Mesenchymal stem cell (in vitro differentiated cells and primary cell): ENCODE results near the gene SLC2A6.

Experiments used
- DNase-seq: peaks from one replicate; pipeline ENCODE4 v3.0.0-alpha.2; 2013
- H2AFZ ChIP-seq: one replicate; pipeline ENCODE4 v1.6.1; 2013; ENCODE audit warnings: low read depth, mild to moderate bottlenecking, control low read depth, inconsistent platforms, low read length, moderate library complexity
- H2AK5ac ChIP-seq: 2 replicates; pipeline ENCODE4 v1.6.1; 2013; ENCODE audit warnings: low read length, moderate library complexity, mild to moderate bottlenecking, inconsistent platforms; ENCODE audit not compliant: severe bottlenecking
- H2BK120ac ChIP-seq: one replicate; pipeline ENCODE4 v1.6.1; 2013; ENCODE audit warnings: low read depth, mild to moderate bottlenecking, inconsistent platforms, low read length, moderate library complexity
- H2BK12ac ChIP-seq, 2 experiments: one replicate each; pipeline ENCODE4 v1.6.1; 2013; ENCODE audit warnings: inconsistent platforms in 2 of 2, low read length in 2 of 2, mild to moderate bottlenecking in 2 of 2, moderate library complexity in 2 of 2, control low read depth in 1 of 2
- H2BK15ac ChIP-seq: one replicate; pipeline ENCODE4 v1.6.1; 2013; ENCODE audit warnings: mild to moderate bottlenecking, low read depth, inconsistent platforms; ENCODE audit not compliant: poor library complexity, severe bottlenecking
- H2BK5ac ChIP-seq: 2 replicates; pipeline ENCODE4 v1.6.1; 2013; ENCODE audit warnings: low read depth, mild to moderate bottlenecking, low read length, control low read depth, inconsistent platforms; ENCODE audit not compliant: poor library complexity, severe bottlenecking
- H3K14ac ChIP-seq, 2 experiments: one replicate each; pipeline ENCODE4 v1.6.1; 2013; ENCODE audit warnings: inconsistent platforms in 2 of 2, low read length in 2 of 2, control low read depth in 1 of 2, mild to moderate bottlenecking in 1 of 2, moderate library complexity in 1 of 2
- H3K18ac ChIP-seq, 2 experiments: one replicate each; pipeline ENCODE4 v1.6.1; 2013; ENCODE audit warnings: inconsistent platforms in 2 of 2, low read length in 2 of 2, control low read depth in 1 of 2, low read depth in 1 of 2, mild to moderate bottlenecking in 1 of 2
- H3K23ac ChIP-seq, 2 experiments: one replicate each; pipeline ENCODE4 v1.6.1; 2013; ENCODE audit warnings: inconsistent platforms in 2 of 2, low read length in 2 of 2, mild to moderate bottlenecking in 2 of 2, moderate library complexity in 2 of 2, control low read depth in 1 of 2
- H3K27ac ChIP-seq: 2 replicates; pipeline ENCODE4 v1.5.1; 2013; ENCODE audit warnings: mild to moderate bottlenecking, moderate library complexity, low read length, control low read depth, inconsistent platforms; ENCODE audit not compliant: poor library complexity, severe bottlenecking
- H3K27me3 ChIP-seq, 2 experiments: 2 replicates each; pipeline versions ENCODE4 v1.6.1 to v1.7.0; 2013; ENCODE audit warnings: low read length in 2 of 2, mild to moderate bottlenecking in 2 of 2, moderate library complexity in 2 of 2, control low read depth in 1 of 2, inconsistent platforms in 1 of 2; ENCODE audit not compliant: control insufficient read depth in 1 of 2, insufficient read depth in 1 of 2
- H3K36me3 ChIP-seq, 2 experiments: 2 replicates each; pipeline versions ENCODE4 v1.6.1 to v1.7.0; 2013; ENCODE audit warnings: low read length in 2 of 2, control low read depth in 1 of 2, inconsistent platforms in 1 of 2, low read depth in 1 of 2, mild to moderate bottlenecking in 1 of 2; ENCODE audit not compliant: insufficient read depth in 2 of 2, control insufficient read depth in 1 of 2
- H3K4ac ChIP-seq, 2 experiments: one replicate each; pipeline ENCODE4 v1.6.1; 2013; ENCODE audit warnings: inconsistent platforms in 2 of 2, low read length in 2 of 2, mild to moderate bottlenecking in 2 of 2, moderate library complexity in 2 of 2, control low read depth in 1 of 2, low read depth in 1 of 2
- H3K4me1 ChIP-seq: 2 replicates; pipeline ENCODE4 v1.6.1; 2013; ENCODE audit warnings: low read depth, low read length, control low read depth; ENCODE audit not compliant: control insufficient read depth, insufficient read depth
- H3K4me2 ChIP-seq: 2 replicates; pipeline ENCODE4 v1.6.1; 2013; ENCODE audit warnings: low read length, mild to moderate bottlenecking, inconsistent platforms; ENCODE audit not compliant: poor library complexity, severe bottlenecking
- H3K4me3 ChIP-seq, 2 experiments: 2 replicates each; pipeline versions ENCODE4 v1.5.1 to v1.7.0; 2013; ENCODE audit warnings: low read length in 2 of 2, mild to moderate bottlenecking in 2 of 2, control low read depth in 1 of 2, low read depth in 1 of 2; ENCODE audit not compliant: insufficient read depth in 1 of 2
- H3K79me1 ChIP-seq: replicated peaks from 2 replicates; pipeline ENCODE4 v1.6.1; 2013; ENCODE audit warnings: mild to moderate bottlenecking, control low read depth, low read length, inconsistent platforms; ENCODE audit not compliant: poor library complexity, severe bottlenecking
- H3K9ac ChIP-seq: 2 replicates; pipeline ENCODE4 v1.7.0; 2013; ENCODE audit warnings: mild to moderate bottlenecking, low read length, moderate library complexity
- H3K9me3 ChIP-seq: 2 replicates; pipeline ENCODE4 v1.7.0; 2013; ENCODE audit warnings: mild to moderate bottlenecking, low read length; ENCODE audit not compliant: control insufficient read depth
- H4K8ac ChIP-seq: one replicate; pipeline ENCODE4 v1.6.1; 2013; ENCODE audit warnings: inconsistent platforms, mild to moderate bottlenecking, low read length, moderate library complexity
- H4K91ac ChIP-seq: one replicate; pipeline ENCODE4 v1.6.1; 2013; ENCODE audit warnings: mild to moderate bottlenecking, low read length, inconsistent platforms
- WGBS: methylation state at CpG from one replicate; pipeline ENCODE4 v1.1.7; 2013; ENCODE audit warnings: mixed read lengths; 5-methylcytosine and 5-hydroxymethylcytosine counted together

The SLC2A6 gene

GRCh38 chr9:133471551-133472276 is 7.2 kb downstream of the SLC2A6 start:
- H2BK15ac ChIP-seq: no peak overlapping the region
- no peak overlapping the region for H3K14ac ChIP-seq
- peaks cover 10% of the 10 kb centered on the region for H3K4me1 ChIP-seq
- no peak overlapping the region for H3K4ac ChIP-seq
- no peak overlapping the region for H3K27ac ChIP-seq
- no peaks in the 10 kb centered on the region for H3K27me3 ChIP-seq
- no peak overlapping the region for H2BK5ac ChIP-seq
- no peak overlapping the region for H2BK12ac ChIP-seq
- peaks cover 19% of the 10 kb centered on the region for H3K79me1 ChIP-seq
- H3K4me2 ChIP-seq: no peak overlapping the region
- H3K36me3 ChIP-seq: peaks cover 49 to 90% of the 10 kb centered on the region in 2 experiments
- H2BK120ac ChIP-seq: no peak overlapping the region
- H3K23ac ChIP-seq: no peak overlapping the region
- H2AK5ac ChIP-seq: no peak overlapping the region
- no peak overlapping the region for H3K18ac ChIP-seq
- H3K4me3 ChIP-seq: no peak overlapping the region
- H4K91ac ChIP-seq: no peak overlapping the region
- 92% methylated on average over 27 of the region's 27 CpGs for WGBS
- no peak overlapping the region for H2AFZ ChIP-seq
- no peaks in the 10 kb centered on the region for H3K9me3 ChIP-seq
- no peak for DNase-seq
- H4K8ac ChIP-seq: no peak overlapping the region
- H3K9ac ChIP-seq: no peak overlapping the region

GRCh38 chr9:133470988-133471387 is 7.9 kb downstream of the SLC2A6 start:
- Histone ChIP-seq H3K79me1 (peaks cover 11% of the 10 kb centered on the region), H3K23ac (no peak overlapping the region), H4K91ac (no peak overlapping the region), H2BK15ac (no peak overlapping the region), H3K36me3 (peaks cover 43 to 83% of the 10 kb centered on the region in 2 experiments), H3K9me3 (no peaks in the 10 kb centered on the region), H2BK5ac (no peak overlapping the region), H2AK5ac (no peak overlapping the region), H3K4me3 (no peak overlapping the region), H3K18ac (no peak overlapping the region), H3K27me3 (no peaks in the 10 kb centered on the region), H3K9ac (no peak overlapping the region), H3K4me1 (peaks cover 5% of the 10 kb centered on the region), H3K4me2 (no peak overlapping the region), H2BK120ac (no peak overlapping the region), H3K4ac (no peak overlapping the region), H3K27ac (no peak overlapping the region), H4K8ac (peak overlapping the region; percentile 10), H2BK12ac (no peak overlapping the region), H3K14ac (no peak overlapping the region), H2AFZ (no peak overlapping the region)
- no peak for DNase-seq
- WGBS: 92% methylated on average over 7 of the region's 7 CpGs

GRCh38 chr9:133470427-133470924 is 8.4 kb downstream of the SLC2A6 start:
- H2BK120ac ChIP-seq: no peak overlapping the region
- peaks cover 43 to 79% of the 10 kb centered on the region in 2 experiments for H3K36me3 ChIP-seq
- no peak overlapping the region for H2AK5ac ChIP-seq
- H3K9me3 ChIP-seq: no peaks in the 10 kb centered on the region
- H3K4me3 ChIP-seq: no peak overlapping the region
- no peak overlapping the region for H3K14ac ChIP-seq
- no peak overlapping the region for H2BK15ac ChIP-seq
- H3K23ac ChIP-seq: no peak overlapping the region
- no peak overlapping the region for H4K91ac ChIP-seq
- H3K4ac ChIP-seq: no peak overlapping the region
- H2BK5ac ChIP-seq: no peak overlapping the region
- no peak overlapping the region for H2AFZ ChIP-seq
- WGBS: 73% methylated on average over 15 of the region's 16 CpGs
- no peak overlapping the region for H3K9ac ChIP-seq
- no peak overlapping the region for H3K4me2 ChIP-seq
- no peaks in the 10 kb centered on the region for H3K27me3 ChIP-seq
- H3K27ac ChIP-seq: no peak overlapping the region
- H4K8ac ChIP-seq: peak overlapping the region; percentile 10
- no peak overlapping the region for H2BK12ac ChIP-seq
- DNase-seq: no peak
- peak overlapping the region in 1 of 2 experiments; percentile 43 for H3K18ac ChIP-seq
- peaks cover 5% of the 10 kb centered on the region for H3K4me1 ChIP-seq
- H3K79me1 ChIP-seq: peaks cover 9% of the 10 kb centered on the region

GRCh38 chr9:133468777-133469421 is 10.0 kb downstream of the SLC2A6 start:
- H4K91ac ChIP-seq: peak overlapping the region; percentile 41
- peak overlapping the region; percentile 47 for H4K8ac ChIP-seq
- no peak overlapping the region for H3K27ac ChIP-seq
- H3K23ac ChIP-seq: no peak overlapping the region
- H3K4me3 ChIP-seq: no peak overlapping the region
- no peaks in the 10 kb centered on the region for H3K9me3 ChIP-seq
- no peak overlapping the region for H2BK5ac ChIP-seq
- H2AK5ac ChIP-seq: no peak overlapping the region
- H3K18ac ChIP-seq: no peak overlapping the region
- no peak overlapping the region for H3K9ac ChIP-seq
- no peak for DNase-seq
- H3K4me1 ChIP-seq: peaks cover 5% of the 10 kb centered on the region
- H2AFZ ChIP-seq: no peak overlapping the region
- no peak overlapping the region for H3K14ac ChIP-seq
- 92% methylated on average over 6 of the region's 6 CpGs for WGBS
- no peaks in the 10 kb centered on the region for H3K27me3 ChIP-seq
- peaks cover 31 to 80% of the 10 kb centered on the region in 2 experiments for H3K36me3 ChIP-seq
- H2BK120ac ChIP-seq: no peak overlapping the region
- peaks cover 11% of the 10 kb centered on the region for H3K79me1 ChIP-seq
- H3K4ac ChIP-seq: no peak overlapping the region
- H2BK15ac ChIP-seq: no peak overlapping the region
- H3K4me2 ChIP-seq: no peak overlapping the region
- no peak overlapping the region for H2BK12ac ChIP-seq
